ENCODE data around the gene SERINC5. TPM values are rescaled to one million over a fixed set of nuclear protein-coding genes. Genes with fewer than 3 reads are reported as not detected.

SERINC5 gene
- total and polyA plus RNA-seq, 2 of the 4 experiments (the other 2 are of a cell fraction) = 5.0 to 8.1 TPM

- CTCF ChIA-PET = no interaction called here
These were observed 184.3 kb downstream of the SERINC5 start for GRCh38 chr5:80071510-80072021.

More at GRCh38 chr5:80071510-80072021, 184.3 kb downstream of the SERINC5 start:
- H2AK5ac ChIP-seq (ENCODE audit: low read depth, low read length) = no peak overlapping the region
- no peaks in the 10 kb centered on the region for H3K9me3 ChIP-seq (ENCODE audit: control insufficient read depth, insufficient read depth, low read length)
- dilution Hi-C loops (cut with HindIII; ENCODE audit: low sequenced_read_pairs, unreplicated experiment) = no loop called here
- H3K14ac ChIP-seq (replicated peaks; ENCODE audit: low read depth, low read length) = no peak overlapping the region
- H4K91ac ChIP-seq (ENCODE audit: insufficient read depth, low read depth, low read length) = no peak overlapping the region
- TF ChIP-seq SMC3 (IDR thresholded peaks at IDR 0.05; ENCODE audit: low read depth, low read length) (no peak), MXI1 (IDR thresholded peaks at IDR 0.05; ENCODE audit: borderline replicate concordance, low read depth, low read length) (no peak), NFE2L2 (IDR thresholded peaks at IDR 0.05; ENCODE audit: low read depth, low read length) (no peak)
- H3K4ac ChIP-seq (ENCODE audit: low read depth, low read length) = no peak overlapping the region
- intact Hi-C loops (cut with micrococcal nuclease) = no loop called here
- H2BK15ac ChIP-seq (ENCODE audit: low read depth, low read length) = no peak overlapping the region
- H4K8ac ChIP-seq (ENCODE audit: low read depth in 2 of 2, low read length in 2 of 2) = no peak overlapping the region
- H3K23ac ChIP-seq (ENCODE audit: low read depth, low read length) = no peak overlapping the region
- BruUV-seq (replicated peaks) = no TSS peak
- no peak for ATAC-seq (ENCODE audit: low read depth)
- H3K4me1 ChIP-seq (ENCODE audit: control insufficient read depth, insufficient read depth, low read length) = peaks cover 2% of the 10 kb centered on the region; the same call in 1 of the 2 replicates
- peaks cover 4% of the 10 kb centered on the region; the same call in 1 of the 2 replicates for H3K27me3 ChIP-seq (ENCODE audit: control insufficient read depth, insufficient read depth, low read length)
- POLR2A ChIA-PET (ENCODE audit: unreplicated experiment) = no interaction called here
- H3K18ac ChIP-seq (ENCODE audit: low read depth, low read length) = no peak overlapping the region
- no peaks in the 10 kb centered on the region for H3K36me3 ChIP-seq (ENCODE audit: control insufficient read depth, insufficient read depth, low read length)
- no peak overlapping the region for H2BK120ac ChIP-seq (ENCODE audit: low read depth, low read length)
- H3K9ac ChIP-seq (ENCODE audit: low read depth, low read length) = no peak overlapping the region
- no peak overlapping the region for H3K4me2 ChIP-seq (ENCODE audit: low read depth, low read length)
- no peaks in the 10 kb centered on the region for H3K79me1 ChIP-seq (ENCODE audit: low read depth in 1 of 2, low read length in 2 of 2)
- 80% methylated on average over 2 of the region's 2 CpGs; no CpG with 5 or more reads in 1 of the 2 experiments for WGBS, 2 experiments (ENCODE audit: extremely low coverage in 2 of 2, insufficient read length in 1 of 2)
- H3K4me3 ChIP-seq (ENCODE audit: insufficient read depth, low read depth, low read length) = no peak overlapping the region
- H2AK9ac ChIP-seq (replicated peaks; ENCODE audit: low read depth, low read length, poor library complexity) = no peak overlapping the region
- H2BK5ac ChIP-seq (ENCODE audit: low read depth, low read length, poor library complexity, severe bottlenecking) = no peak overlapping the region
- no peak overlapping the region for H2AFZ ChIP-seq (replicated peaks; ENCODE audit: low read length, poor library complexity)
- H3K9me1 ChIP-seq (ENCODE audit: insufficient read depth, low read length) = peaks cover 2% of the 10 kb centered on the region; the same call in 1 of the 2 replicates
- no peak overlapping the region for H2BK20ac ChIP-seq (ENCODE audit: low read depth, low read length)
- H3K27ac ChIP-seq (ENCODE audit: insufficient read depth, low read length) = no peak overlapping the region
- no peak overlapping the region for H3K56ac ChIP-seq (ENCODE audit: extremely low read depth, insufficient read depth, low read length)
- DNase-seq = no peak
- no peak overlapping the region for H4K5ac ChIP-seq (ENCODE audit: low read depth, low read length)
- in situ Hi-C loops (cut with MboI; ENCODE audit: low sequenced_read_pairs) = no loop called here
- no peaks in the 10 kb centered on the region for H4K20me1 ChIP-seq (ENCODE audit: insufficient read depth, low read length)
